T-helper 2 cell (primary cell): Measurements from ENCODE around the gene CD93.

Source experiments
- DNase-seq, 5 experiments: peaks; one replicate each; pipeline versions ENCODE4 v3.0.0 to v3.0.0-alpha.2; 2012 to 2022

The CD93 gene

GRCh38 chr20:23120936-23121750, 35.0 kb upstream of the CD93 start:
- peak in 1 of 5 experiments; percentile 49 for DNase-seq

- DNase-seq, result no peak
These were observed 34.1 kb upstream of the CD93 start for GRCh38 chr20:23120261-23120660.

- DNase-seq, result no peak
These were observed 33.5 kb upstream of the CD93 start for GRCh38 chr20:23119456-23120216.

- no peak for DNase-seq
These were observed 32.6 kb upstream of the CD93 start for GRCh38 chr20:23118766-23119165.

- no peak for DNase-seq
These were observed 32.0 kb upstream of the CD93 start for GRCh38 chr20:23118144-23118543.

- DNase-seq, result no peak
These were observed 31.6 kb upstream of the CD93 start for GRCh38 chr20:23117738-23118137.

- DNase-seq, result no peak
These were observed 30.4 kb upstream of the CD93 start for GRCh38 chr20:23116311-23117089.

- DNase-seq, result no peak
These were observed 29.7 kb upstream of the CD93 start for GRCh38 chr20:23115822-23116221.

- DNase-seq, result no peak
These were observed 28.4 kb upstream of the CD93 start for GRCh38 chr20:23114448-23115082.

GRCh38 chr20:23114018-23114417, 27.9 kb upstream of the CD93 start:
- no peak for DNase-seq

GRCh38 chr20:23112595-23112994, 26.5 kb upstream of the CD93 start:
- DNase-seq, result no peak

GRCh38 chr20:23111944-23112342, 25.8 kb upstream of the CD93 start:
- no peak for DNase-seq

- DNase-seq, result no peak
These were observed 25.3 kb upstream of the CD93 start for GRCh38 chr20:23111307-23111943.

- DNase-seq, result no peak
These were observed 22.7 kb upstream of the CD93 start for GRCh38 chr20:23108871-23109270.

GRCh38 chr20:23107466-23107865, 21.3 kb upstream of the CD93 start:
- no peak for DNase-seq

GRCh38 chr20:23106271-23106851, 20.2 kb upstream of the CD93 start:
- no peak for DNase-seq

GRCh38 chr20:23105193-23105592, 19.1 kb upstream of the CD93 start:
- no peak for DNase-seq

GRCh38 chr20:23103284-23104018, 17.3 kb upstream of the CD93 start:
- no peak for DNase-seq

- no peak for DNase-seq
These were observed 15.7 kb upstream of the CD93 start for GRCh38 chr20:23101696-23102406.

- DNase-seq, result no peak
These were observed 14.6 kb upstream of the CD93 start for GRCh38 chr20:23100720-23101107.
